SW 1271 (cell line): ENCODE data around the gene KIR2DL3.
"Not testable (repeated sequence)": the region's sequence is repeated elsewhere in the genome, so short reads cannot be mapped to it uniquely, and the experiment has no call there.

Experiments
- DNase-seq, 2 experiments: peaks; one replicate each; lab custom pipeline; 2025; lab: John Stamatoyannopoulos, UW

KIR2DL3 gene

GRCh38 chr19:54744080-54744479, 5.8 kb downstream of the KIR2DL3 start:
- DNase-seq: not testable (repeated sequence)

GRCh38 chr19:54747614-54748322, 9.5 kb downstream of the KIR2DL3 start:
- not testable (repeated sequence) for DNase-seq

DNA sequence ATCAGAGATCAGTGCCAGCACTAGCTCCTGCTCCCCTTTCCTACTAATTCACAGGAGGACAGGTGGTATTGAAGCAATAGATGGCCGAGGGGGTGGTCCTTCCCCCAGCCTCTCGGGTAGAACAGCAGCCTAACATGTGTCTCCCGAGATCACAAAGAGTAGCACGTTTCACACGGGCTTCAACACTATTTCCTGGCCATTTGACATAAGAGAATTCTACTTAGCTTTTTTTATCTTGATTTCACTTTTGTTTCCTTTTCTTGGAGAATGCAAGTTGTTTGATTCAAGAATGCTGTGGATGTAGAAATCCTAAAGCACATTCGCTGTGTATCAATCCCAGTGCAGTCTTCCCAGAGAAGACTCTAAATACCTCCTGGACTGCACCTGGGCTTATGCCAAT, 12.0 kb downstream of the KIR2DL3 start:
- DNase-seq: not testable (repeated sequence)

GRCh38 chr19:54756204-54757110, 18.1 kb downstream of the KIR2DL3 start:
- DNase-seq: not testable (repeated sequence)

GRCh38 chr19:54758577-54758976, 20.3 kb downstream of the KIR2DL3 start:
- DNase-seq: not testable (repeated sequence)

- DNase-seq: not testable (repeated sequence)
Measured at GRCh38 chr19:54764219-54764618, 25.9 kb downstream of the KIR2DL3 start.

DNA sequence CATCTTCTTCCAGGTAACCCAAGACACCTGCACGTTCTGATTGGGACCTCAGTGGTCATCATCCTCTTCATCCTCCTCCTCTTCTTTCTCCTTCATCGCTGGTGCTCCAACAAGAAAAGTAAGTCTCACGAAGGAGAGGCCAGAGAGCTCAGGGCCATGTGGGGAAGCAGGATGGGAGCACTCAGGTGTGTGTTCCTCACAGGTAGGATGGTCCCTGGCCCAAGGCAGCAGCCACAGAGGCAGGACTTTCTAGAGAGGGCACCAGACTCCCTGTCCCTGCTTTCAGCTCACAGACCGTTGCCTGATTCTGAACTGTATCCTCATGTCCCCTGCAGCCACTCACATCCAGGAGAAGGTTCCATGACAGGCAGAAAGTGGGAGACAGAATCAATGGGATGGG, 28.2 kb downstream of the KIR2DL3 start:
- not testable (repeated sequence) for DNase-seq

DNA sequence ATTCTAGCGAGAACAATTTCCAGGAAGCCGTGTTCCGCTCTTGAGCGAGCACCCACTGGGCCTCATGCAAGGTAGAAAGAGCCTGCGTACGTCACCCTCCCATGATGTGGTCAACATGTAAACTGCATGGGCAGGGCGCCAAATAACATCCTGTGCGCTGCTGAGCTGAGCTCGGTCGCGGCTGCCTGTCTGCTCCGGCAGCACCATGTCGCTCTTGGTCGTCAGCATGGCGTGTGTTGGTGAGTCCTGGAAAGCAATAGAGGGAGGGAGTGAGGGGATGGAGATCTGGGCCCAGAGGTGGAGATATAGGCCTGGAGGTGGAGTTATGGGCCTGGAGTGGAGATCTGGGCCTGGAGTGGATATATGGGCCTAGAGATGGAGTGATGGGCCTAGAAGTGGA, 31.3 kb downstream of the KIR2DL3 start, which contains the start of gene KIR2DL1:
KIR2DL1 (plus strand) TSS at position 148 of the 400 bp plus-strand sequence; CDS start at position 206, 58 bp downstream.
- DNase-seq: not testable (repeated sequence)

DNA sequence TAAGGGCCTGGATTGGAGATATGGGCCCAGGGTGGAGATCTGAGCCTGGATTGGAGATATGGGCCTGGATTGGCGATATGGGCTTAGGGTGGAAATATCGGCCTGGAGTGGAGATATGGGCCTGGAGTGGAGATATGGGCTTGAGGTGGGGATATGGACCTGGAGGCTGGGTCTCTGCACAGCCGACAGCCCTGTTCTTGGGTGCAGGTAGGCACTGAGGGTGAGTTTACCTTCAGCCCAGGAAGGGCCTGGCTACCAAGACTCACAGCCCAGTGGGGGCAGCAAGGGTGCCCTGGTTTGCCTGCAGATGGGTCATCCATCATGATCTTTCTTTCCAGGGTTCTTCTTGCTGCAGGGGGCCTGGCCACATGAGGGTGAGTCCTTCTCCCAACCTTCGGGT, 32.2 kb downstream of the KIR2DL3 start:
- DNase-seq: not testable (repeated sequence)

DNA sequence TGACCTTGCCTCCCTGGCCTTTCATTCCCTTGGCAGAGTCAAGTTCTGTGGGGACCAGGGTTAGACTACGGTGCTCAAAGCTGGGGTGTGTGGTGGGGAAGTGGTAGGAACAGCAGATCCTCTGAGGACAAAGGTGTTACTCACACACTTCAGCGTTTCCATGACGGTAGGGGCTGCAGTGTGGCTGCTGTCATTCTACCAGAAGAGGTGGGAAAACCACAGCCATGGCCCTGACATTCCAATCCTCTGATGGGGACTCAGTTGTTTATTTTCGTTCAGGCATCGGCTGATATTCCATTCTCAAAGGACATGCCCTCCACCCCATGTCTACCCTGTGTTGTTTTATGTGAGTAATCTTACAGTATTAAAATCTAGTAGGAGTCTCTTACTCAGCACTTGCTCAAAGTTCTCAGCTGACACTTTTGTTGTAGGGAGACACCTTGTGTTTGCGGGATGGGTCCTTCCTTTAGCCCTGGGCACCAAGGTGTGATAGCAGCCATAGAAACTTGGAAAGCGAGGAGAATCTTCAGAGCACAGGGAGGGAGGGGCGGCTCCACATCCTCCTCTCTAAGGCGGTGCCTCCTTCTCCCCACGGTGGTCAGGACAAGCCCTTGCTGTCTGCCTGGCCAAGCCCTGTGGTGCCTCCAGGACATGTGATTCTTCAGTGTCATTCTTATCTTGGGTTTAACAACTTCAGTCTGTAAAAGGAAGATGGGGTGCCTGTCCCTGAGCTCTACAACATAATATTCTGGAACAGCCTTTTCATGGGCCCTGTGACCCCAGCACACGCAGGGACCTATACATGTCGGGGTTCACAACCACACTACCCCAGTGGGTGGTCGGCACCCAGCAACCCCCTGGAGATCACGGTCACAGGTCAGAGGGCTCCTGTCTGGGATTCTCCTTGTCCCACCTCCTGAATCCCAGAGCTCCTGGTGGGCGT, 33.0 kb downstream of the KIR2DL3 start:
- DNase-seq: peak; percentile 41 to 49

GRCh38 chr19:54772666-54773065, 34.4 kb downstream of the KIR2DL3 start:
- not testable (repeated sequence) for DNase-seq

DNA sequence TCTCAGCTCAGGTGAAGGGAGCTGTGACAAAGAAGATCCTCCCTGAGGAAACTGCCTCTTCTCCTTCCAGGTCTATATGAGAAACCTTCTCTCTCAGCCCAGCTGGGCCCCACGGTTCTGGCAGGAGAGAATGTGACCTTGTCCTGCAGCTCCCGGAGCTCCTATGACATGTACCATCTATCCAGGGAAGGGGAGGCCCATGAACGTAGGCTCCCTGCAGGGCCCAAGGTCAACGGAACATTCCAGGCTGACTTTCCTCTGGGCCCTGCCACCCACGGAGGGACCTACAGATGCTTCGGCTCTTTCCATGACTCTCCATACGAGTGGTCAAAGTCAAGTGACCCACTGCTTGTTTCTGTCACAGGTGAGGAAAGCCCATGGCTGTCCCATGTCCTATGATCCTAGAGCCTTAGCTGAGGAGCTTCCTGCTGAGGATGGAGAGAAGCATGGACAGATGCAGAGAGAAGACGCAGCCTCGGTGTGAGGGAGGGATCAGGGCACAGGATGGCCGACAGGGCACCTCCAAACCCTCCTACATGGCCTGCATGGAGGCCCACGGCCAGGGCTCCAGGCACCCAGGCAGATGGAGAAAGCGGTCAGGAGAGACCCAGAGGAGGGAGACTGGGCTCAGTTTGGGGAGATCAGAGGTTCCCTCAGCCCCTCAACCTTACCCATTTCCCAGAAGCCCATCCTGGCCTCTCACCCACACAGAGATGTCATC, 36.9 kb downstream of the KIR2DL3 start:
- DNase-seq: not testable (repeated sequence)

DNA sequence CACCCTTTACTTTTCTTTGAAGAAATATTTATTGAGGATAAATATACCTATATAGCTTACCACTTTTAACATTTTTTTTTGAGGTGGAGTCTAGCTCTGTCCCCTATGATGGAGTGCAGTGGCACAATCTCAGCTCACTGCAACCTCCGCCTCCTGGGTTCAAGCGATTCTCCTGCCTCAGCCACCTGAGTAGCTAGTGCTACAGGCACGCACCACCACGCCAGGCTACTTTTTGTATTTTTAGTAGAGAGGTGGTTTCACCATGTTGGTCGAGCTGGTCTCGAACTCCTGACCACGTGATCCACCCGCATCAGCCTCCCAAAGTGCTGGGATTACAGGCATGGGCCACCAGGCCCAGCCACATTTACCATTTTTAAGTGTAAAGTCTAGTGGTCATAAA, 37.5 kb downstream of the KIR2DL3 start:
- not testable (repeated sequence) for DNase-seq

GRCh38 chr19:54777851-54778250, 39.5 kb downstream of the KIR2DL3 start:
- DNase-seq: not testable (repeated sequence)

- DNase-seq: not testable (repeated sequence)
Measured at GRCh38 chr19:54778896-54779295, 40.6 kb downstream of the KIR2DL3 start.

DNA sequence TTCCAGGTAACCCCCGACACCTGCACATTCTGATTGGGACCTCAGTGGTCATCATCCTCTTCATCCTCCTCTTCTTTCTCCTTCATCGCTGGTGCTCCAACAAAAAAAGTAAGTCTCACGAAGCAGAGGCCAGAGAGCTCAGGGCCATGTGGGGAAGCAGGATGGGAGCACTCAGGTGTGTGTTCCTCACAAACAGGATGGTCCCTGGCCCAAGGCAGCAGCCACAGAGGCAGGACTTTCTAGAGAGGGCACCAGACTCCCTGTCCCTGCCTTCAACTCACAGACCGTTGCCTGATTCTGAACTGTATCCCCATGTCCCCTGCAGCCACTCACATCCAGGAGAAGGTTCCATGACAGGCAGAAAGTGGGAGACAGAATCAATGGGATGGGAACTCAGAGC, 44.6 kb downstream of the KIR2DL3 start:
- DNase-seq: not testable (repeated sequence)

- DNase-seq: not testable (repeated sequence)
Measured at GRCh38 chr19:54786091-54786723, 47.9 kb downstream of the KIR2DL3 start.

- DNase-seq: not testable (repeated sequence)
Measured at GRCh38 chr19:54788154-54788553, 49.8 kb downstream of the KIR2DL3 start.

DNA sequence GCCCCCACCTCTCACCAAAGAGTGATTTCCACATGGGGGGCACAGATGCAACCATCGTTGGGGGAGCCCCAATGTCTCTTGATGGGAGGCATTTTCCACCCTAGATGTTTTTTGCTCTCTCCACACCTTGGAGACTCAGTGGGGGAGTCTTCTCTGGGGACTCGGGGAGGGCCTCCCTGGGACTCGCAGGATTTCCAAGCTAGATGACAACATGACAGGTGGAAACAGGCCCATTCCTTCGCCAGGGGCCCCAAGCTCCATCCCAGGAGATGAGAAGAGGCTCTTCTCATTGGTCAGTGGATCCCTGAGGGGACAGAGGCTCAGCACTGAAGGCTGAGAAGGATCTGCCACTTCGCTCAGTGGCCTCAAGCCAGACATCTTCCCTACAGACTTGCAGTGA, 52.4 kb downstream of the KIR2DL3 start:
- DNase-seq: no peak

- no peak for DNase-seq
Measured at GRCh38 chr19:54791476-54791875, 53.2 kb downstream of the KIR2DL3 start.
